NCI-H2227 (cell line): ENCODE results near the gene IPP.
"Not testable (repeated sequence)": the region's sequence is repeated elsewhere in the genome, so short reads cannot be mapped to it uniquely, and the experiment has no call there.

Experiments
- DNase-seq: peaks from one replicate; lab custom pipeline; 2025; ENCODE audit not compliant: unreplicated experiment; lab: John Stamatoyannopoulos, UW

IPP gene

DNA sequence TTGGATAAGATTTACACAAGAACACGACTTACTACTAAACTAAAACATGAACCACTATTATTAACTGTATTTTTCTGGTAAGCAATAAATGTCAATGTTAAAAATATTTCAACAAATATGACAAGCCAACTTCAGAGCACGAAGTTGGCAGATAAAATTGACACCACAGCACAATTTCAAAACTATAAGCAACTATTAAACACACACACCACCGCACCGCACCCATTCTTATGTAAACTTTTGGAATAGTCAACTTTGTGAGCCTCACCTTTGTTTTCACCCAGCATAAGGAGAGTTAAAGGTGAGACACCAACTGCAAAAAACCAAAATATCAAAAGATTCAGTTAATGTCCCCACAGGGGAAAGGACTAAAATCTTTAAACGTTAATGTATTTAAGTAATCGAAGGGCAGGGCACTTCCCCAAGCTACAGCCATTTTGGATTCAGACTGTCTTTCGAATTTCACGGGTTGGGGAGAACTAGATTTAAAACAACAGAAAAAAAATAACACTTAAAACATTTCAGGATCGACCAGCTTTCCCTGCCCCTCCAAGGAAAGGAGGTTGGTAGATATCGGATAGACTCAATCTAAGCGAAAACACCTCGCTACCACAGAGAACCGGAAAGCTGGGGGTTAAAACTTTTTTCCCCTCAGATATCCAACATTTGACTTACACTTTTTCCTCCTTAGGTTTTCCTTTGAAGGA, 65.0 kb downstream of the IPP start:
- no peak for DNase-seq

DNA sequence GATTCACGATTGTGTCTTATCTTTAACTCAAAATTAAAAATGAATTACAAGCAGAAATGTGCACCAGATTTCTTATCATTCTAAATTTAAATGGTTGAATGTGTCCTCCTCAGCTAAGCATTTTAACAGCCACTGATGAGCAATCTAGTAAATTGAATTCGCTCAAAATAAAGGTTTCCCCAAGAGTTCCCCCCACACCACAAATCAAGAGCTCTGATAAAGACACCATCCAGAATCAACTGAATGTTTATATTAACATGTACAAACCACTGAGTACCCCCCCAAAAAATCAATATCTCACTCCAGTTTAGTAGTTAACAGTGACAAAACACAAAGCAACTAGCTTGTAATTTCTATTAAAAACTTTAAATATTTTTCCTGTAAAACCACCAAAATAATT, 66.1 kb downstream of the IPP start:
- DNase-seq = no peak

GRCh38 chr1:45682942-45683341, 67.5 kb downstream of the IPP start:
- DNase-seq = no peak

- no peak for DNase-seq
Measured at GRCh38 chr1:45679123-45679522, 71.3 kb downstream of the IPP start.

DNA sequence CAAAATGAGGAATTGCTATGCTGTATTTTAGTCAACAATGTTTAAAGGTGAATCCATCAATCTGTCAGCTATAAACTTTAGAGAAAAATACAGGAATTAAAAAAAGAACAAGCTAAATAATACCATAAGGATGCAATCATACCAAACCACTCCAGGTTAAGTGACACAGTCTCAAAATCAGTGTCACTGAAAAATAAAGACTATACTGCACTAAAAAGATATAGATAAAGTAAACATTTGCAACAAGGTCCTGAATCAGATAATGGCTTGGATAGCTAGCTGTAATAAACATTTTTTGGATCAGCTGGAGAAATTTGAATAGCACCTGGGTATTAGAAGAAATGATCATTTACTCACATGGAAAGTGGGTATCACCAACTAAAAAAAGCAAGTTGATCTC, 72.0 kb downstream of the IPP start:
- DNase-seq = no peak

- no peak for DNase-seq
Measured at GRCh38 chr1:45677751-45678245, 72.7 kb downstream of the IPP start.

DNA sequence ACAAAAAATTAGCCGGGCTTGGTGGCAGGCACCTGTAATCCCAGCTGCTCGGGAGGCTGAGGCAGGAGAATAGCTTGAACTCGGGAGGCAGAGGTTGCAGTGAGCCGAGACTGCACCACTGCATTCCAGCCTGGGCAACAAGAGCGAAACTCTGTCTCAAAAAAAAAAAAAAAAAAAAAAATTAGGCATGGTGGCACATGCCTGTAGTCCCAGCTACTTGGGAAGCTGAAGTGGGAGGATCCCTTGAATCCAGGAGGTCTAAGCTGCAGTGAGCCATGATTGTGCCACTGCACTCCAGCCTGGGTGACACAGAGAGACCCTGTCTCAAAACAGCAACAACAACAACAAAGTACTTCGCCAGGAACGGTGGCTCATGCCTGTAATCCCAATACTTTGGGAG, 73.9 kb downstream of the IPP start:
- DNase-seq = not testable (repeated sequence)

- no peak for DNase-seq
Measured at GRCh38 chr1:45674478-45674877, 76.0 kb downstream of the IPP start.

DNA sequence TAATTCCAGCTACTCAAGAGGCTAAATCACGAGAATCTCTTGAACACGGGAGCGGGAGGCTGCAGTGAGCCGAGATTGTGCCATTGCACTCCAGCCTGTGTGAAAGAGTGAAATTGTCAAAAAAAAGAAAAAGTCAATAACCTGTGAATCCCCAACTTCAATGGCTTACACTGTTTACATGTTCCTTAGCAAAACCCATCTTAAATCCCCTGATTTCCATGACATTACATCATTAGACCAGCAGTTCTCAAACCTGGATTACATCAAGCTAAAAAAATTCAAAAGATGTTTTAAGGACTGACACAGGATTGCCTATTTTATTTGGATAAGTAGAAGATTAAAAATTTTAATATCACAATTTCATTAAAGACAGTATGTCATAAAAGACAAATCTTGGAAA, 76.5 kb downstream of the IPP start:
- DNase-seq = no peak

DNA sequence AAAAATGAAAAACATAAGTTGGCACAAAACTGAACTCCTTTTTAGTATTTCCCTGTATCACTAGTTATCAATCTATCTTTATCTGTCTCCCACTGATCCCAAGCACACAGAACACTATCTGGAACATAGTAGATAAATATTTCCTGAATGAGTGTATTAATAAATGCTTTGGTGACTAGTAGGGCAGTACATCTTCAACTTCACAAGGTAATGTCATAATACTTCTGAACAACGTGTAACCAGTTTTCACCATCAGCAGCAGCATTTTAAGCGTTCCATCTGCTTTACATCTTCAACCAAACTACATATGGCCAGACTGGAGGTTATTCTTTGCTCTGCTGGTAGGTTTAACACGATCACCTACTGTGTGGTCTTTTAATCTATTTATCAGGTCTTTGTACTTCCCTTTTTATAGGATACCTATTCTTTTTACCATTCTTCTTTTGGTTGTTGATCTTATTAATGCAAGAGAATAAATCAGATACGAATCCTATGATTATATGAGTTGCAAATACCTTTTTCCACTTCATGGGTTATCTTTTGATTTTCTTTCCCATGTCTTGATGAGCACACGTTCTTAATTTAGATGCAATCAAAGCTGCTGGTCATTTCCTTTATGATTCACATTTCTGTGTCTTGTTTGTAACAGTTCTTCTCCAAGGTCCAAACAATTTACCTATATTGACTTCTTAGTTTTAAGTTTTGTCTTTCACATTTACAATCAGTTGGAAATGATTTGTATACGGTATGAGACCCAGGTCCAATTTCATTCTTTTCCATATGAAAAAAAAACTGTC, 80.4 kb downstream of the IPP start:
- DNase-seq = no peak

DNA sequence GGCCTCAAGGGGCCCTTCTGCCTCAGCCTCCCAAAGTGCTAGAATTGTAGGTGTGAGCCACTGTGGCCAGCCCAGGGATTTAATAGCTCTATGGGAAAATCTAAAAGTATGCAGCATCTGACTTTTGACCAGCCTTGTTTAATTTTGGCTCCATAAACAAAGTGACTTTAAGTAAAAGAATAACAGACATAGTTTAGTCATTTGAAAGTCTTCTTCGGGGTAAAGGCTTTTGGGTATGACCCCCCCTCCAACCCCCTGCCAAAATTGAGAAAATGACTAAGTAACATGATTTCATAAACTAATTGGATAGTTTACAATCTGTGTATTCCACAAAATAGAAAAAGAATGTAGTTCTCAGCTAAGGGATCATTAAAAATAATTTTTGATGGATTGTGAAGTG, 81.1 kb downstream of the IPP start:
- DNase-seq = no peak

GRCh38 chr1:45668526-45668925, 81.9 kb downstream of the IPP start:
- no peak for DNase-seq

- DNase-seq = no peak
Measured at GRCh38 chr1:45667321-45668111, 82.9 kb downstream of the IPP start.

DNA sequence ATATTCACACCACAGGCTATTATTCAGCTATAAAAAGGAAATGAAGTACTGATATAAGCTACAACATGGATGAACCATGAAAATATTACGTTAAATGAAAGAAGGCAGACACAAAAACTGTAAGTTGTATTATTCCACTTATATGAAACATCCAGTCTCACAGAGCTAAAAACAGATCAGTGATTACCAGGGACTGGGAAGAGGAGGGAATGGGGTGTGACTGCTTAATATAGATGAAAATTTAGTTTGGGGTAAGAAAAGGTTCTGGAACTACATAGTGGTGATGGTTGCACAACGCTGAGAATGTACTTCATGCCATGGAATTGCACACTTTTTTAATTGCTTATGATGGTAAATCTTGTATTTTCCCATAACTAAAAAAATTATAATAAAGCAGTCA, 83.6 kb downstream of the IPP start:
- no peak for DNase-seq

DNA sequence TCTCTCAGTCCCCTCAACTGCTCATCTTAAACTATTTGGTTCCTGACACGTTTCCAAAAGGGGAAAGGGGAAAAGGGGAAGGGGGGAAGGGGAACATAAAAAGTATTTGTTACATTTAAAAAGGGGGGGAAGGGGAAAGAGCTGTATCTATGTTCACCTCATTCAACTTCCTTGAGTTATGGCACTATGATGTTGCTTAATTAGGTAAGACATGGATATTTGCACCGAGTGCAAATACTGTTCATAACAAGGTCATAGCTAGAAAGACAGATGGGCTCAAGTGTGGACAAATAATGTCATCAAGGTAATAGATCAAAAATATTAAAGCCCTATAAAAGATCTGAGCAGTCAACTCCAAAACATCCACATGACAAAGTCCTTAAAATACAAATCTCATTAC, 90.1 kb downstream of the IPP start:
- DNase-seq = no peak

DNA sequence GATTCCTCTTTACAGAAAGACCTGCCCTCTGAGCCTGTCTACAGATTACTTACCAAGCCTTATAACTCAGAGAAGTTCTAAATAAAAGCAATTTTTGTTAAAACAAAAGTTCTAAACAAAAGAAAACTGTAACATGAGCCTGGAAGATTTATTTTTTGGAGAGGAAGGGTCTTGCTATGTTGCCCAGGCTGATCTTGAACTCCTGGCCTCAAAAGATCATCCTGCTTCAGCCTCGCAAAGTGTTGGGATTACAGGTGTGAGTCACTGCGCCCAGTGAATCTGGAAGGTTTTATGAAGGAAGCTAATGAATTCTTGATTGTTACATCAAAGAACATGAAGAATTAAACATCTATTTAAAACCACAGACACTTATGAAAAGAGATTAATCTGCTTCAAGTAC, 91.2 kb downstream of the IPP start:
- no peak for DNase-seq

- DNase-seq = no peak
Measured at GRCh38 chr1:45658171-45658570, 92.3 kb downstream of the IPP start.

DNA sequence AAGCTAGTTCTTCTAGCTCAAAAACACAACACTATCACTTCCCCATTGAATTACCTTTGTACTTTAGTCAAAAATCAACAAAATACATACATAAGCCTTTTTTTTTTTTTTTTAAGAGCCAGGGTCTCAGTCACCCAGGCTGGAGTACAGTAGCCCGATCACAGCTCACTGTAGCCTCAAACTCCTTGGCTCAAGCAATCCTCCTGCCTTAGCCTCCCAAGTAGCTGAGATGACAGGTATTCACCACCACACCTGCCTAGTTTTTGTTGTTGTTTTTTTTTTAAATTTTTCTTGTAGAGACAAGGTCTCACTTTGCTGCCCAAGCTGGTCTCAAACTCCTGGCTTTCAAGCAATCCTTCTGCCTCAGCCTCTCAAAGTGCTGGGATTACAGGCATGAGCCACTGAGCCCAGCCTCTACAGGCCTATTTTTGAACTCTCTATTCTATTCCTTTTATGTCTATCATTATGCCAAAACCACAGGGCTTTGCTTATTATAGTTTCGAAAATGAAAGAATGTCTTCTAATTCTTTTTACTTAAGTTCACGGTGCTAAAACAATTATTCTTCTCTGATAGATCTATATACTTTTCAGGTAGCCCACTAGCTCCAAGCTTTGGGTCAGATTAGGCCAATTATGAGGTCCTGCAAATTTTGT, 93.8 kb downstream of the IPP start:
- DNase-seq = no peak

DNA sequence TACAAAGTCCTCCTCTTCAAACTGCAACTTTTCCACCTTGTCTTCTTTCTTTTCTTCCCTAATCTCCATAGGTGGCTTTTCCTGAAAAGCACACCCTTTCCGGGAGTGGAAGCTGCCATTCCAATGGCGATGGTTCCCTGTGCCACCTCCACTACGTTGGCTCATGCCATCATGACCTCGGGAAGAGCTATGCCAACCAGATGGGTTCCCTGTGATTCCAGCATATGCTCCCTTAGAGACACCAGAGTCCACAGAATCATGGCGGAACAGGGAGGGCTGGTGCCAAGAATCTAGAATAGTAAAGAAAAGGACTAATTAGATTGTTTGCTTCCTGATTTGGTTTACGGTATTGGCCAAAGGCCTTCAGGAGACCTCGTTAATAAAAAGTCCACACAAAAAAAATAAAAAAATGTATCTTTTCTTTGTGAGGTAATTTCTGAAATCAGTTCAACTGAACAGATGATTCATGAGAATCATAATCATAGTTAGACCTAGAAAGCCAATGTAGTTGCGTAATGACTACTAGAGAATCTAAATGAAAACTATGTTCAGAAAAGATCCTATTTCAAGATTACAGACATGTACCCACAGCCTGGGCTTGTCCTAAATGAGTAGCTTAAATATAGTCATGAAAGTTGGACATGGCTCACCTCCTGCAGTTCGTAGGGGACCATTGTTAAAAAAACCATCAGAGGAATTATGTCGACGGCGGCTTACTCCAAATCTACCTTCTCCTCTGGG, 95.7 kb downstream of the IPP start:
- no peak for DNase-seq
